HG03060 (cell line): ENCODE measurements around the gene LRRC18.

Experiments used
- ATAC-seq: cut with Tn5 transposase; IDR thresholded peaks from one replicate; pipeline ENCODE4 v1.9.1; 2021; ENCODE audit warnings: low read depth, moderate number of reproducible peaks; ENCODE audit not compliant: unreplicated experiment

LRRC18 gene

DNA sequence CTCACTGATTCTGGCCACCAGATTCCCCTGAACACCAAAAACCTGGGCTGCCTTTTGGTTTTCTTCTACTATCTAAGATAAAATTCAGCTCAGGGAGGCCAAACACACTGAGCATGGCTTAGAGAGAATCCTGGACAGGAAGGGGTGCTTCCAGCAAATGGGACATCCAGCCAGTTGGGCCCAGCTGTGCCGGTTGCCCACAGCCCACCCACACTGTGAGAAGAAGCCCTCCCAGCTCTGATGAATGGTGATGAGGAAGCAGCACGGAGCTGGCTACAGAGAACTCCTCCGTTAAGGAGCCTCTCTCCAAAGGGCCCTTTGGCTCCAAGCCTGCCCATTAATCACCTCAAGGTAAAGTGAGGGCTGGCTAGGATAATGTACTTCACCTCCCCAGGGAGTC, 15.9 kb downstream of the LRRC18 start:
- ATAC-seq = no peak

DNA sequence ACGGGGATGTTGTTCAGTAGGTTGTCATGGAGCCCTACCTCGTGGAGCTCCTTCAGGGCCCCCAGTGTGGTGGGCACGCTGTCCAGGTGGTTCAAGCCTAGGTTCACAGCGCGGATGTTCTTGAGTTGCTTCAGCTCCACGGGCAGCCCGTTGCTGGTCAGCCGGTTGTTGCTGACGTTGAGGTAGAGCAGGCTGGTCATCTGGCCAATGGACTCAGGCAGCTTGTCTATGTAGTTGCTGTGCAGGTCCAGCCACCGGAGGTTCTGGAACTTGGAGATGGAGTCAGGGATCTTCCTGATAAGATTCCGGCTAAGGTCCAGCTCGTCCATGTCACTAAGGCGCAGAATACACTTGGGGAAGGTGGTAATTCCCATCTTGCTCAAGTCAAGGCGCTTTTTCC, 26.0 kb downstream of the LRRC18 start:
- no peak for ATAC-seq

DNA sequence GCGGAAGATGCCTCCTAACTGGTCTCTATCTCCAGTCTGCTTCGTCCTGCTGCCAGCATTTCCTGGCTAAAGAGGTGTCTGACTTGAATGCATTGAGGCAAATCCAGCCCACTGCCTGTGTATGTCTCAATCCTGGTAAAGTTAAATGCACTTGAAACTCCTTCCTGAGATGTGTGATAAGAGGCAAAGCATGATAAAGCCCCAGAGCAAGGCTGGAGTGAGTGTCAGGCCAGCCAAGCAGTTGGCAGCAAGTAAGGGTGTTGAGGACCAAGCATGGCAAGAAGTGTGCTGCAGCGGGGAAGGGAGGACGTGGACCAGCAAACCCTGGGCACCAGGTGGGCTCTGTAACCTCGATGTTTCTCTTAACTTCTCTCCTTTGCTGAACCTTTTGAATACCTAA, 29.1 kb downstream of the LRRC18 start:
- no peak for ATAC-seq

DNA sequence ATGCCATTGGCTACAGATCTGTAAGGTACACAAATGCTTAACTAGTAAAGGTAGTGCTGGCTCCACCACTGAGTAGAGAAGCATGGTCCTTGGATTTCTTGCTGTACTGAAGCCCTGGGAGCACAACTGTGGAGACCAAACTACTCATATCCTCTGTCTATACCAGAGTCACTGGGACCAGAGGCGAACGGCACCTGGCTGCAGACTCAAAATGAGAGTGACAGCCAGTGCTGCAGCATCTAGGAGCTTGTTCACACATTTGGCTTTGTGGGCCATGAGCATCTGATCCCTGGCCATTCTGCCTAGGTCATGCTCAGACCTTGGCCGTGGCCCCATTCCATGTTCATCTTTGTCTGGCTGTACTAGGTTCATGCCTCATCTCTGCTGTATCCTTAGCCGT, 31.9 kb downstream of the LRRC18 start:
- ATAC-seq = no peak

DNA sequence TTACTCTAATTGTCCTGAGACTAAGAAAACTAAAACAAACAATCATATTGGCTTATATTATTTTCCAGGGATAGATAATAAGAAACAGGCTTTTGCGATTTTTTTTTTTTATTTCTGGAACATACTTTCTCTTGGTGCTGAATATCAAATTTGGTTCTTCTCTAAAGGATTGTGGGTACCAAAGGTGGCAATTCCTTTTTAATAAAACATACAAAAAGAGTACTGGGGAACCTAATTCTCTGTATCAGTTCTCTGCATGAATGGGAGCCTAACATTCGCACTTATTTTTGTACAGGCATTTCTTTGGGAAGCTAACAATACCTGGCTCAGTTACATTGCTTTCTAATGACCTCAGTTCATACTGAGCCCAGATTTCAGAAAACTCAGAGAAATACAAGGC, 32.8 kb downstream of the LRRC18 start:
- ATAC-seq = no peak

DNA sequence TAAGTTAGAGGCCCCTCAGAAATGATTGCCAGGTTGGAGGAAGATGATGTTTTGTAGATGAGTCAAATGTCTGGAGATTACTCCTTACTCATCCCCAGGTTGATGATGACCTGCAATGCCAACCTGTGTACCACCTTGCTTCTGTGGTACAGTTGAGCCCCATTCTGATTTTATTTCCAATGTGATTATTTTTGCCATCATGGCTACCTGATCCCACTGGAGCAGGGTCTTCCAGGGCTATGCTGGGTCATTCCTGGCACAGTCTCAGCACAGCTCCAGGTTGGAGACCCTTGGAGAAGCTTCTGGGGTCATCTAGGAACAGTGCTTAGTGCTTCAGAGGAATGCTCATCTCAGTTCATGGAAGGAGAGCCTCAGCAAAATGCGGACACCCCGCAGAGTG, 34.3 kb downstream of the LRRC18 start:
- no peak for ATAC-seq

DNA sequence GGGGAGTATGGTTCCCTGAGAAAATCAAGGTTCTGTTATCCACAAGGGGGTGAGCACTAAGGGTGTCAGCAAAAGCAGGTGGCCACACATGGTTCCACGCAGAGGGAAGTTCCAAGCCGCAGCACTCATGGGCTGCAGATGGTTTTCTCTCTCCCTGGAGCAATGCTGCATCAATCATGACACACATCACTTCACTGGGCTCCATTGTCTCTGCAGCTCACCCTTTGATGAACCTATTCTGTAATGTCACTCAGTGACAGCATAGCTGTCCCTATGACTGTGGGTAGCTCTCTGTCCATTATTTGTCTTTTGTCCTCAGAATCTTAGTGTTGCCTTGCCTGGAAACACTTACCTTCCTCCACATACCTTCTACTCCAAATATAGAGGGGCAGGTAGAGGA, 34.8 kb downstream of the LRRC18 start:
- no peak for ATAC-seq

DNA sequence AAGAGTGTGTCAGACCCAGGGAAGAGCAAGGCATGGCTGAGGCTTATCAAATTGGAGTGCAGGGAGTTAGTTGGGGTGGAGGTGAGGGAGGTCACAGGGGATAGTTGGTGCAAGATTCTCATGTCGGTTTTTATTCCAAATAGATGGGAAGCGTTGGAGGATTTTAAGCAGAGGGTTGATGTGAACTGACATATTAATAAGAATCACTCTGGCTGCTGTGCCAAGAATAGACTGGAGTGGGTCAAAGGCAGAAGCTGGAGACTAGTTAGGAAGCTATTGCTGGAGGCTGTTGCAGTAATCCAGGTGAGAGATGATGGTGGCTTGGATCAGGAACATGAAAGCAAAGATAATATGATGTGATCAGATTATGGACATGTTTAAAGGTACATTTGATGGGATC, 36.5 kb downstream of the LRRC18 start:
- ATAC-seq = no peak

DNA sequence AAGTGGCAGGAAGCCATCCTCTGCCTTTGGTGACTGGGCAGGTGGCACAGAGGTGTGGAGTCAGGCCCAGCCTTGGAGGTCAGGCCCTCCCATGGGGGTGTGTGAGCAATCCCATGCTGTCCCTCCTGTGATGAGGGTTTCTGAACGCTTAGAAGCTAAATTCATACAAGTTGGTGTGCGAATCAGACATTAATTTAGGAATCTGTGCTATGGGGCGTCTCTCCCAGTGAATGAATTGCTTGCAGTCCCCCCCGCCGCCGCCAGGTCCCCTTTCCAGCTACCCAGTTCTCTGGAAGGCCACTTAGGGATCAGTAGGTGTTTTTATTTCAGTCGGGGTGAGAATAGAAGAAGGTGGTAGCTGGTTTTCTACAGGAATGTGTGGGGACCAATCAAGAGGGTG, 37.5 kb downstream of the LRRC18 start:
- ATAC-seq = no peak

DNA sequence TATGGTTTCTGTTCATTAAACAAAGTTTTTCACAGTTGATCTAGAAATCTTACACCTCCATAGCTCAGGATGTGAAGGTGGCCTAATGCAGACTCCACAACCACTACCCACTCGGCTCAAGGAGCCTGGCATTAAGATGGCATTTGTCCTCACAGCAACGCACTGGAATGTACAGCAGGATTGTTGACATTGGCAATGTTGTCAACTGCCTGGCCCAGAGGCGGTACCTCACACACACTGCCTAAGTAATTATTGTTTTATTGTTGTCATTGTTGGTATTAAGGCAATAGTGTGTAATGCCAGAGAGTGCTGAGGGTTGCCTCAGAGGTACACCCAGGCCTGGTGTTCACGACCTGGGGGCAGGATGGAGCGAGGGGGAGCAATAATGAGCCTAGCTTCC, 38.3 kb downstream of the LRRC18 start:
- no peak for ATAC-seq

DNA sequence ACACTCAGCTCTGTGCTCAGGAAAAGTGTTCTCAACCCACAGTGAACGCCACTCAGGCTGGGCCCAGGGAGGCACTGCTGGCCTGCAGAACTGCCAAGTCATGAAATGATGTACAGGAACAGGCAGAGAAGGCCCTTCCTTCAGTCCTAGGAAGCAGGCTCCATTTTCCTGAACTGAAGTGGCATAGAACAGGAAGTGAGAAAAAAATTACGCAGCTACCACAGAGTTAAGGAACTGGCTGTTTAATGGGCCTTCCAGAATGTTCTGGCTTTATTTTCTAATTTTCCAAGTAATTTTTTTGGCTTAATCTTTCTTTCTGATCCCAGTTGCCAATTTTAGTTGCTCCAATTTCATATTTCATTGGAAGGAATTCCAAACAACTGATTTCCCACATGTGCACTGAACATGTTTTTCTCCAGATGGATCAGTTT, 39.3 kb downstream of the LRRC18 start:
- no peak for ATAC-seq

DNA sequence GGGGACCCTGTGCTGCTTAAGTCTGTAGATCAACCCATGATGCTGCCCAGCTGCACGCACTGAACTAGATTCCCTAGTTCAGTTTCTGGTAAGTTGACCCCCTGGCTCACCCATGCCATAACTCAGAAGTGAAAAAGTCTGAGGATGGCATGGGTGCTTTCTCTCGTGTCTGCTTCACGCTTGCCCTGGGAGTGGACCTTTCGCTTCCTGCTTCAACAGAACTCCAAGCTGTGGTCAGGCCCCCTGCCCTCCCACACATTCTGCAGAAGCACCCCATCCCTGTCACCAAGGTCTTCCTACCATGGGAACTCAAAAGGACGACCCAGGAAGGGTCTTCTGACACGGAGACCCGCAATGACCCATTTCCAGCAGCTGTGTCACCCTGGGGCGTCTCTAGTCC, 39.9 kb downstream of the LRRC18 start:
- ATAC-seq = no peak

DNA sequence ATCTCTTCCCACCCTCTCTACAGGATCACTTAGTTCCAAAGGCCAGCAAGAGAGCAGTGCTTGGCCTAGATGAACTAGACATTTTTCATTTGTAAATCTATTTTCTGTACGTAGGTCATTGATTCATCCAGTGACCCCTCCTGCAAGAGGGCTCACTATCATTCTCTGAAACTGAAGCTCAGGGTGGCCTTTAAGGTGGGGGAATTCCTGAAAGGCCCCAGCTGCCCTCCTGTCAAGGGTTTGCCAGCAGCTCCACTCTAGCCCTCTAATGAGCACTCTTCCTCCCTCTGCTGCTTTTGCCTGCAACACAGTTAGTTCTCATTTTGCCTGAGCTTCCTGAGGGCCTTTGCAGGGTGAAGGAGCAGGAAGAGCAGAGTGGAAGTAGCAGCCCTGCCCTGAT, 41.2 kb downstream of the LRRC18 start:
- ATAC-seq = no peak

DNA sequence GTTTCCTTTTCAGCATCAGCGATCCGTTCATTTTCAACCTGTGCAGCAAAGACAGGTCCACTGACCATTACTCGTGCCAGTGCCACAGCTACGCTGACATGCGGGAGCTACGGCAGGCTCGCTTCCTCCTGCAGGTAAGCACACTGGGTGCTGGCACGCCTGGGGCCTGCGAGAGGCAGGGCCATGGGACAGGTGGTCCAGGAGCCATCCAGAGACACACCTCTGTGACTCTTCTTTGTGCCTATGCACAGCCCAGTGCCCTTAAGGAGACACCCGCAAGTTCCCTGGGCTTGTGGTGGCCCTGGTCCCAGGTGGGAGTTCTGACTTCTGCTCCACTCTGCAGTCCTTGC, 42.2 kb downstream of the LRRC18 start:
- ATAC-seq = no peak

DNA sequence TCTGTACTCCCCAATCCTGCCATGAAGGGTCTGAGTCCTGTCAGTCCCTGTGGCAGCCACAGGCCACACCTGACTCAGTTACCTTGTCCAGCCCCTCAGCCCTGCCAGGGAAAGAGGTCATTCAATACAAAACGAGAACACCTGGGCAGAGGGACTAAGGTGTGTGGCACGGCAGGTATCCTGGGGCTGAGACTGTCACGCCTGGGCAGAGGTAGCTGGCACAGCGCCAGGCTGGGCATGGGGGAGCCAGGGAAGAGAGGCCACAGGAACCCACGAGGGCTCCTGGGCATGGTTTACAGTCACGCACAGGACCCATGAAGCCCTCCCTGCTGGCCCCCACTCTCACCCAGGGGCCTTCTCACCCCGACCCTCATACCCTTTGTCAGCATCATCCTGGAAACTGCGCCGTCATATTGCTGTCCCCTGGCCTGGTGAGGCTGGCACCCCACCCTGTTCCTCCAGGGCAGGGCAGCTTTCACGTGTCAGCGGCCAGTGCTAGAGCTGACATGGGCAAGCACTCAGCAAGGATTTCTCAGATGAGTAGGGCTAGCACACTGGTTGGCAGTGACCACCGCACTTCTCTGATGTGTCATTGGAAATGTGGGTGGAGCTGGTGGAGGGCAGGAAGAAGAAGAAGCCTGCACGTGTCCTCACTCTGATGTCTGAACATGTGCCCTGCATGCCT, 42.7 kb downstream of the LRRC18 start:
- ATAC-seq = no peak

DNA sequence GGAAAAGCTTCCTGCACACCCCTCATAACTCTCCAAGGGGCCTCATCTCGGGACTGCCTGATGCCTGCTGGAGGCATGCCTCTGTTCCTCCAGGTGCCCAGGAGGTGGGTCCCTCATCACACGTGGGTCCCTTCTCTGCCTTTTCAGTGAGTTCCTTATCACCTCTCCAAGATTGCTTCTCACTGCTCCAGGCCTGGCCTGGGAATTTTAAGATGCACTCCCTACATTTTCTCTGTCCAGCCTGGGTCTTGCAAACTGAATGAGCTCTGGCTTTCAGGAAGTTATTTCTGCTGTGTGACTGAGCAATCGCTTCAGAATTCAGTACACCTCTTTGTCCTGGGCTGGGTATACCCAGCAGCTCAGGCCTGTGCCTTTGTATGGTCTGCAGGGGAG, 43.8 kb downstream of the LRRC18 start:
- no peak for ATAC-seq

DNA sequence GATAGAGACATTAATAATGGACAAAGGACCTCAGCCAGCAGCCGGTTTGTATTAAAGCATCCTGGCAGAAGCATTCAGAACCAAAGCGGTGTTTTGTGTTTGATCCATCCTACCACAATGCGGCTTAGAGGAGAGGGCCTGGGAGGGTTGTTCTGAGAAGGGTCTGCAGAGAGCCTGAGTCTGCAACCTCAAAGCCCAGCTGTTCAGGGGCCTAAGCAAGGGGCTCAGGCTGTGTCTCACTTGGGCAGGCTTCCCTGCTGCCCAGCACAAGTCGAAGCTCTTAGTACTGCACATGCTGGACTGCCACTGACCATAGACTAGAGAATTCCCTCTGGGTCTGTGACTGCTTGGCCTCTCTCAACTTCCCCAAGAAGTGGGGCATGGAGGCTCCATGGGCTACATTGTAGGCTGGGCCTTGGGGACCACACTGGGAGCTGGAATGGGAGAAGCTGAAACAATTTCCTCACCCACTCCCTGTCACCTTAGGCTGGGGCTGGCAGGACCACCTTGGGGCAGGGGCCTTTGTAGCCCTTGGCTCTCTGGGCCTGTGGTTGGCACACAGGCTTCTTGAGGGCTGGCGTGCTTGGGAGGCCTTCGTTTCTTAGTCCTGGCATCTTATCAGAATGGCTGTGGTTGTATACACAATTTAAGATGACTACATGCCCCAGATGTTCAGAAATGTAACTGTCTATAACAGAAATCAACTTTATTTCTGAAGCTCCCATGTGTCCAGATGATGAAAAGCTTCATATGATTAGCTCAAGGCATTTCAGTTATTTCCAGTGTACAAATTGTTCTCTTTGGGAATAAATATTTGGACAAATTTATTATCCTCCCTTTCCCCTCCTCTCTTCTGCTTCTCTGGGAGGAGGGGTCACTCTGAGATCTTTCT, 44.5 kb downstream of the LRRC18 start:
- no peak for ATAC-seq

DNA sequence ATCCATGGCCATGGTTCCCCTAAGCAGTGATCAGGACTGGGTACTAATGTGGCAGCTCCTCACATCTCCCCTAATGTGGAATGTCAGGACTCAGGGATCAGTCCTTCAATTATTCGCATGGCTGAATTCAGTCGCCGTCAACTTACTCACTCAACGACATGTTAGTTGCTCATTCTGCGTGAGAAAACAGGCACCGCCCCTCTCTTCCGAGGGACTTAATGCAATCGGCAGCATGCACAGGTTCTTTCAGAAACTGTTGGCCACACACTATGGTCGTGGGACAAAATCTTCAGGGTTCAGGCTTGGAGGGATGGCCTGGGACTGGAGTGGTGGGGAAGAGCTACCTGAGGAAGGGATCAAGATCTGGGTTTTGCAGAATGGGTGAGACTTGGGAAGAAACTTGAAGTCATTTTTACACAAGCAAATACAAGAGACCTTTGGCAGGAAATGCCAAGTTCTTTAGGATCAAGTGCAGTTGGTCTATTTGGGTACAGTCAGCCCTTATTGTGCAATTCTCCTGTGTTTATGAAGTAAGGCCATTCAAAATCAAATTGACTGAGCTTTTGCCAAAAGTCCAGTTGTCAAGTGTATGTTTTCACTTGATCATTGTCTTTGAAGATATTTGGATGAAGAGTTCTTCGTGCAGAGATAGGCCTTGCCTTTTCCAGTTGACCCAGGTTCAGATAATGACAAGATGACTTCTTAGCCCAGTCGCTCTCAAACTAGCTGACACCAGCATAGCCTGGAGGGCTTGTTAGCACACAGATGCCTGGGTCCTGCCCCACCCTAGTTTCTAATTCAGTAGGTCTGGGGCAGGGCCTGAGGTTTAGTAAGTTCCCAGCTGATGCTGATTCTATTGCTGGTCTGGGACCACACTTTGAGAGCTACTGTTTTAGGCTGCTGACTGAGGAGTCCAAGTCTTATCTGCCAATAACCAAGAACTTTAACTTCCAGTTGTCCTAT, 48.5 kb downstream of the LRRC18 start:
- ATAC-seq = no peak

DNA sequence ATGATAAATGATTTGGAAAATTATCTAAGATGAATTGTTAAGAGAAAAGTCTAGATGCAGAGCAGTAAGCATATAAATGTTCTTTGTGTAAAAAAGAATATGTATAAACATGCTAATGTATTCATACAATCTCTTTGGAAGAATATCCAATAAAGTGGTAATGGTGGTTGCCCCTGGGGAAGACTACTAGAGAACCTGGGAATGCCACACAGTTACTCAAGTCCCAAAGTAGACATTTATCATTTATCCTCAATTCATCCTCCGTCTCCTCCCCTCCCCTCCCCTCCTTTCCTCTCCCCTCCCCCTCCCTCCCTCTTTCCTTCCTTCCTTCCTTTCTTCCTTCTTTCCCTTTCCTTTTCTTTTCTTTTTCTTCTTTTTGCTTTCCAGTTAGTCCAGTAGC, 51.7 kb downstream of the LRRC18 start:
- ATAC-seq = no peak

DNA sequence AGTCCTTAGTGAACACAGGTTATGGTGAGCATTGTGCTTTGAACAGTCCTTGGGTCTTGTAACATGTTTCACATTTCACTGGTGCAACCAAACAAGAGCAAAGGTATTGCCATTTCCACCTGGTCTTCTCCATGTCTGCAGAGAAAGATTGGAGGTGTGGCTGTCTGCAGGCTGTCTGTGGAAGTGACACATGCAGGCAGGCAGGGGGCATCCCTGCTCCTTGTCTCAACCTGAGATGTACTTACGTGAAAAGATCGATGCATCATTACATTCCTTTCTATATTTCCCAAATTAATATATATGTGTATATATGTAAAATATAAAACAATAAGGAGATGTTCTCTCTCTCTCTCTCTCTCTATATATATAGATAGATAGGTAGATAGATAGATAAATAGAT, 54.3 kb downstream of the LRRC18 start:
- no peak for ATAC-seq
